Stimulated activated naive CD4-positive, alpha-beta T cell (primary cell): ENCODE data around the gene ABCC4.

ENCODE experiments used
- DNase-seq, 6 experiments: peaks; one replicate each; lab custom pipeline; 2025; lab: John Stamatoyannopoulos, UW

ABCC4 gene

GRCh38 chr13:95301183-95301967, at the start of gene ABCC4:
Gene ABCC4, minus strand, starts transcription at chr13:95301451. Its CDS starts 137 bp downstream, at chr13:95301314.
- DNase-seq = peak; percentile 12 to 52 (median 37)

- DNase-seq = no peak
These were observed 48.0 kb upstream of the ABCC4 start for GRCh38 chr13:95349267-95349666.

GRCh38 chr13:95343944-95344343, 42.7 kb upstream of the ABCC4 start:
- DNase-seq = no peak

GRCh38 chr13:95341441-95341840, 40.2 kb upstream of the ABCC4 start:
- no peak for DNase-seq

GRCh38 chr13:95338905-95339304, 37.7 kb upstream of the ABCC4 start:
- no peak for DNase-seq

- DNase-seq = no peak
These were observed 36.3 kb upstream of the ABCC4 start for GRCh38 chr13:95337597-95337996.

GRCh38 chr13:95335667-95336066, 34.4 kb upstream of the ABCC4 start:
- no peak for DNase-seq

GRCh38 chr13:95328386-95328785, 27.1 kb upstream of the ABCC4 start:
- no peak for DNase-seq

- no peak for DNase-seq
These were observed 25.9 kb upstream of the ABCC4 start for GRCh38 chr13:95327190-95327589.

GRCh38 chr13:95326695-95327094, 25.4 kb upstream of the ABCC4 start:
- no peak for DNase-seq

GRCh38 chr13:95325485-95325884, 24.2 kb upstream of the ABCC4 start:
- no peak for DNase-seq

- DNase-seq = no peak
These were observed 22.8 kb upstream of the ABCC4 start for GRCh38 chr13:95323930-95324662.

- DNase-seq = no peak
These were observed 18.5 kb upstream of the ABCC4 start for GRCh38 chr13:95319551-95320274.

- DNase-seq = no peak
These were observed 16.1 kb upstream of the ABCC4 start for GRCh38 chr13:95317039-95317989.

GRCh38 chr13:95315752-95316151, 14.5 kb upstream of the ABCC4 start:
- no peak for DNase-seq

GRCh38 chr13:95307507-95307906, 6.3 kb upstream of the ABCC4 start:
- no peak for DNase-seq

- DNase-seq = no peak
These were observed 3.2 kb upstream of the ABCC4 start for GRCh38 chr13:95304453-95304852.

- DNase-seq = peak in 2 of 6 experiments; percentile 12 to 42
These were observed 730 bp upstream of the ABCC4 start for GRCh38 chr13:95301968-95302393.

- DNase-seq = peak in 3 of 6 experiments; percentile 24 to 30 (median 26)
These were observed 547 bp downstream of the ABCC4 start for GRCh38 chr13:95300625-95301182.

GRCh38 chr13:95298971-95299621, 2.2 kb downstream of the ABCC4 start:
- DNase-seq = no peak
